ENCODE data around the gene PPARG.
"Not testable (repeated sequence)": the region's sequence is repeated elsewhere in the genome, so short reads cannot be mapped to it uniquely, and the experiment has no call there.

The PPARG gene

GRCh38 chr3:12278566-12278965, 10.3 kb upstream of the PPARG start:
- in situ Hi-C loops (cut with MboI; ENCODE audit: low sequenced_read_pairs), result no loop called here

- in situ Hi-C loops (cut with MboI; ENCODE audit: low sequenced_read_pairs), result no loop called here
Measured at GRCh38 chr3:12279591-12280326, 9.1 kb upstream of the PPARG start.

- in situ Hi-C loops (cut with MboI; ENCODE audit: low sequenced_read_pairs), result no loop called here
Measured at GRCh38 chr3:12280357-12280806, 8.5 kb upstream of the PPARG start.

- in situ Hi-C loops (cut with MboI; ENCODE audit: low sequenced_read_pairs), result no loop called here
Measured at GRCh38 chr3:12284591-12284990, 4.3 kb upstream of the PPARG start.

GRCh38 chr3:12285003-12285555, 3.8 kb upstream of the PPARG start:
- in situ Hi-C loops (cut with MboI; ENCODE audit: low sequenced_read_pairs), result no loop called here

GRCh38 chr3:12285779-12286178, 3.1 kb upstream of the PPARG start:
- in situ Hi-C loops (cut with MboI; ENCODE audit: low sequenced_read_pairs), result not testable (repeated sequence)

GRCh38 chr3:12286504-12286903, 2.4 kb upstream of the PPARG start:
- in situ Hi-C loops (cut with MboI; ENCODE audit: low sequenced_read_pairs), result no loop called here

- in situ Hi-C loops (cut with MboI; ENCODE audit: low sequenced_read_pairs), result no loop called here
Measured at GRCh38 chr3:12286927-12287726, 1.7 kb upstream of the PPARG start.

GRCh38 chr3:12287727-12288181, 1.1 kb upstream of the PPARG start:
- in situ Hi-C loops (cut with MboI; ENCODE audit: low sequenced_read_pairs), result no loop called here

- in situ Hi-C loops (cut with MboI; ENCODE audit: low sequenced_read_pairs), result no loop called here
Measured at GRCh38 chr3:12289524-12289923, 654 bp downstream of the PPARG start.

GRCh38 chr3:12292770-12293169, 3.9 kb downstream of the PPARG start:
- in situ Hi-C loops (cut with MboI; ENCODE audit: low sequenced_read_pairs), result no loop called here

GRCh38 chr3:12294885-12295580, 6.2 kb downstream of the PPARG start:
- in situ Hi-C loops (cut with MboI; ENCODE audit: low sequenced_read_pairs), result no loop called here

- in situ Hi-C loops (cut with MboI; ENCODE audit: low sequenced_read_pairs), result no loop called here
Measured at GRCh38 chr3:12296511-12296910, 7.6 kb downstream of the PPARG start.

GRCh38 chr3:12299026-12299425, 10.2 kb downstream of the PPARG start:
- in situ Hi-C loops (cut with MboI; ENCODE audit: low sequenced_read_pairs), result no loop called here

GRCh38 chr3:12300137-12300536, 11.3 kb downstream of the PPARG start:
- in situ Hi-C loops (cut with MboI; ENCODE audit: low sequenced_read_pairs), result no loop called here

- in situ Hi-C loops (cut with MboI; ENCODE audit: low sequenced_read_pairs), result no loop called here
Measured at GRCh38 chr3:12301031-12301430, 12.2 kb downstream of the PPARG start.

- in situ Hi-C loops (cut with MboI; ENCODE audit: low sequenced_read_pairs), result no loop called here
Measured at GRCh38 chr3:12301513-12301912, 12.6 kb downstream of the PPARG start.

- in situ Hi-C loops (cut with MboI; ENCODE audit: low sequenced_read_pairs), result no loop called here
Measured at GRCh38 chr3:12302564-12302963, 13.7 kb downstream of the PPARG start.

GRCh38 chr3:12303534-12303933, 14.7 kb downstream of the PPARG start:
- in situ Hi-C loops (cut with MboI; ENCODE audit: low sequenced_read_pairs), result no loop called here

- in situ Hi-C loops (cut with MboI; ENCODE audit: low sequenced_read_pairs), result no loop called here
Measured at GRCh38 chr3:12303993-12304392, 15.1 kb downstream of the PPARG start.

- in situ Hi-C loops (cut with MboI; ENCODE audit: low sequenced_read_pairs), result no loop called here
Measured at GRCh38 chr3:12307136-12307535, 18.3 kb downstream of the PPARG start.

All from HL-60/S4 (cell line).